K562 (cell line): ENCODE results near the gene SGSM2. TPM values are rescaled to one million over a fixed set of nuclear protein-coding genes. Genes with fewer than 3 reads are reported as not detected.
A peak's percentile ranks its signal among the peaks of the same experiment; 100 is the strongest.

Source experiments
- ATAC-seq: fragments of 200-7000 bp; cut with Tn5 transposase; 3 replicates; pipeline ENCODE4 v1.9.1; 2020; ENCODE audit warnings: moderate library complexity
- BruUV-seq: library from RNA; stranded (reverse); fragments of 400-500 nt; replicated peaks from 2 replicates; lab custom pipeline; 2021; lab: Mats Ljungman, UMichigan
- CTCF ChIA-PET: fragments of 300-600 bp; formaldehyde crosslinking; extraction: SDS; loops from one replicate; lab custom pipeline; 2021; ENCODE audit warnings: low intra/inter-chr PET ratio; lab: Yijun Ruan, JAX
- POLR2A ChIA-PET: fragments of 300-600, 350-650 bp; sonication (Branson Sonifier 250); formaldehyde crosslinking; extraction: SDS; loops from one replicate; lab custom pipeline; 2021; ENCODE audit warnings: antibody characterized with exemption, inconsistent platforms; lab: Yijun Ruan, JAX
- DNase-seq, 4 experiments: peaks; one replicate each; pipeline versions ENCODE4 v3.0.0 to v3.0.0-alpha.2; 2011 to 2018; ENCODE audit warnings: low spot score in 3 of 4, mixed read lengths in 3 of 4; ENCODE audit errors: extremely low read depth in 1 of 4
- FAIRE-seq: peaks from 2 replicates; lab custom pipeline; 2011; peaks lifted over from hg19 to GRCh38; lab: Jason Lieb, UNC
- H2AFZ ChIP-seq: 2 replicates; pipeline ENCODE4 v1.6.0; 2011; ENCODE audit warnings: low read depth, low read length, control low read depth, inconsistent platforms
- H3K27ac ChIP-seq: fragments of 200-600 bp; 3 replicates; pipeline ENCODE4 v1.8.0; 2011; ENCODE audit warnings: low read depth, mild to moderate bottlenecking, control low read depth, inconsistent platforms, low read length, moderate library complexity, mixed read lengths; ENCODE audit errors: extremely low read depth
- H3K27me3 ChIP-seq, 2 experiments: fragments of 300-600 bp in 1 of 2; 2 replicates in 1 of 2; 3 replicates in 1 of 2; pipeline versions ENCODE4 v1.6.0 to v1.8.0; 2011; ENCODE audit warnings: inconsistent platforms in 2 of 2, low read length in 2 of 2, mild to moderate bottlenecking in 1 of 2, mixed read lengths in 1 of 2, moderate library complexity in 1 of 2; ENCODE audit not compliant: control insufficient read depth in 2 of 2, insufficient read depth in 2 of 2
- H3K36me3 ChIP-seq: fragments of 300-600 bp; 3 replicates; pipeline ENCODE4 v1.8.0; 2011; ENCODE audit warnings: mild to moderate bottlenecking, low read length, inconsistent platforms; ENCODE audit not compliant: control insufficient read depth, insufficient read depth
- H3K4me1 ChIP-seq, 2 experiments: fragments of 200-600 bp in 1 of 2; replicated peaks in 1 of 2; 2 replicates in 1 of 2; 3 replicates in 1 of 2; pipeline versions ENCODE4 v1.5.1 to v1.8.0; 2011; ENCODE audit warnings: inconsistent platforms in 2 of 2, low read length in 2 of 2, mild to moderate bottlenecking in 1 of 2, mixed read lengths in 1 of 2, moderate library complexity in 1 of 2; ENCODE audit not compliant: control insufficient read depth in 2 of 2, insufficient read depth in 2 of 2
- H3K4me2 ChIP-seq: 2 replicates; pipeline ENCODE4 v1.6.1; 2011; ENCODE audit warnings: low read length, control low read depth, inconsistent platforms, mixed read lengths; ENCODE audit not compliant: insufficient read depth
- H3K4me3 ChIP-seq: fragments of 200-600 bp; sonication (generic), shearing (Covaris generic); 2 replicates; pipeline ENCODE4 v1.5.1; 2016; ENCODE audit warnings: control low read depth, inconsistent platforms
- H3K79me2 ChIP-seq: fragments of 200-600 bp; 3 replicates; pipeline ENCODE4 v1.8.0; 2011; ENCODE audit warnings: low read length, inconsistent platforms; ENCODE audit not compliant: control insufficient read depth, insufficient read depth
- H3K9ac ChIP-seq, 2 experiments: 2 replicates each; pipeline versions ENCODE4 v1.6.0 to v1.6.1; 2011; ENCODE audit warnings: low read depth in 2 of 2, low read length in 2 of 2, control low read depth in 1 of 2, inconsistent platforms in 1 of 2, mild to moderate bottlenecking in 1 of 2, mixed read lengths in 1 of 2; ENCODE audit not compliant: insufficient read depth in 1 of 2
- H3K9me1 ChIP-seq: one replicate; pipeline ENCODE4 v1.6.0; 2011; ENCODE audit warnings: inconsistent platforms, mild to moderate bottlenecking, low read length, moderate library complexity; ENCODE audit not compliant: control insufficient read depth, insufficient read depth
- H3K9me3 ChIP-seq: replicated peaks from 2 replicates; pipeline ENCODE4 v1.5.1; 2011; ENCODE audit warnings: low read depth, low read length, inconsistent platforms; ENCODE audit not compliant: control insufficient read depth, insufficient read depth
- H4K20me1 ChIP-seq: replicated peaks from 2 replicates; pipeline ENCODE4 v1.6.1; 2011; ENCODE audit warnings: low read length, inconsistent platforms, mixed read lengths; ENCODE audit not compliant: control insufficient read depth, insufficient read depth
- CBFB ChIP-seq: sonication (generic); formaldehyde crosslinking; IDR thresholded peaks from 2 replicates; pipeline ENCODE4 v1.4.0; 2020; ENCODE audit warnings: mild to moderate bottlenecking, missing genetic modification reagents
- KLF13 ChIP-seq: fragments of 450-650 bp; IDR thresholded peaks from 2 replicates; pipeline ENCODE4 v1.6.1; 2016; ENCODE audit warnings: missing genetic modification characterization, low read depth, mild to moderate bottlenecking, missing compliant biosample characterization, moderate library complexity, borderline replicate concordance
- SAFB ChIP-seq: fragments of 200-400 bp; formaldehyde crosslinking; IDR thresholded peaks from 2 replicates; pipeline ENCODE4 v1.6.1; 2017; ENCODE audit warnings: low read depth, low read length, borderline replicate concordance
- ZFPM2 ChIP-seq: fragments of 250-450 bp; sonication (Bioruptor Pico); IDR thresholded peaks from 2 replicates; pipeline ENCODE4 v1.5.1; 2022; ENCODE audit warnings: mild to moderate bottlenecking
- ZNF146 ChIP-seq: IDR thresholded peaks from one replicate; pipeline ENCODE4 v1.6.1; 2018; ENCODE audit warnings: missing compliant biosample characterization; ENCODE audit not compliant: unreplicated experiment
- ZNF778 ChIP-seq: fragments of 450-650 bp; formaldehyde crosslinking; IDR thresholded peaks from 2 replicates; pipeline ENCODE4 v1.4.0; 2020; ENCODE audit warnings: mild to moderate bottlenecking, moderate library complexity
- WGBS: fragments of 100-300 bp; shearing (Covaris generic); methylation state at CpG from one replicate; pipeline ENCODE4 v1.1.6; 2016; ENCODE audit warnings: low coverage, mixed read lengths; ENCODE audit not compliant: insufficient coverage; ENCODE audit errors: missing lambda C conversion rate; 5-methylcytosine and 5-hydroxymethylcytosine counted together
- in situ Hi-C: fragments of 300-500 bp; cut with MboI; formaldehyde crosslinking; loops from 4 replicates; pipeline ENCODE4 v1.15.0; 2018; ENCODE audit warnings: inconsistent platforms, mixed read lengths
- intact Hi-C: fragments of 100-400 bp; cut with micrococcal nuclease; formaldehyde crosslinking; loops from 2 replicates; pipeline ENCODE4 v1.14.2; 2022
- polyA plus RNA-seq, 8 experiments: library from polyadenylated mRNA; depleted of rRNA in 4 of 8; stranded (reverse) in 5 of 8; unstranded in 3 of 8; fragments of >200 nt; fragmentation: Nextera tagmentation in 2 of 8; fragmentation: Illumina TruSeq in 1 of 8; extraction: Ambion mirVana in 2 of 8; extraction: Trizol in 1 of 8; gene quantifications; 2 replicates each; pipeline versions ENCODE4 v1.2.1 to v1.2.3, GENCODE V29; 2011 to 2014; ENCODE audit warnings: inconsistent platforms in 1 of 8, missing spikeins in 1 of 8
- total RNA-seq, 7 experiments: library from RNA; depleted of rRNA in 6 of 7; stranded (reverse); fragments of >200 nt in 6 of 7; fragmentation: Illumina TruSeq in 2 of 7; extraction: Trizol in 2 of 7; gene quantifications; 2 replicates each; pipeline versions ENCODE4 v1.2.1 to v1.2.3, GENCODE V29; 2011 to 2021; ENCODE audit warnings: low replicate concordance in 1 of 7

SGSM2 gene
- total and polyA plus RNA-seq, 9 of the 15 experiments (the other 6 are each of a cell fraction or from before 2014, with no cell fraction given): 0.20 to 26.3 (median 14.8) TPM

DNA sequence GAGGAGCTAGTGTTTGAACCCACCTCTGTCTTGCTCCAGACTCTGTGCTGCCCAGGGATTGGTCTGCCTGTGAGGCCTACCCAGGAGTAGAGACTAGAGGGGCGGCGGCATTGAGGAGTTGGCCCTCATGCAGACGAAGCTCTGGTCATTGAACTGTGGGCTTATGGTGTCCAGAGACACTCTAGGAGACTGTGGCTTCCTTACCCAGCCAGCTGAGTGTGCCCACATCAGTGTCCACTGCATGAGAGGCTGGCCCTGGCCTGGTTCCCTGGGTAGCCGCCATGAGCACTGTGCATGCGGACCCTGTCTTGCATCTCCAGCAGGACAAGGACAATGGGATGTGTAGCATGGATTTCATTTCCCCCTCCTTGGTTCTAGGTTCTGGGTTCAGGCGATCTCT, 14.0 kb downstream of the SGSM2 start (continued):
- no peak for TF ChIP-seq SAFB

DNA sequence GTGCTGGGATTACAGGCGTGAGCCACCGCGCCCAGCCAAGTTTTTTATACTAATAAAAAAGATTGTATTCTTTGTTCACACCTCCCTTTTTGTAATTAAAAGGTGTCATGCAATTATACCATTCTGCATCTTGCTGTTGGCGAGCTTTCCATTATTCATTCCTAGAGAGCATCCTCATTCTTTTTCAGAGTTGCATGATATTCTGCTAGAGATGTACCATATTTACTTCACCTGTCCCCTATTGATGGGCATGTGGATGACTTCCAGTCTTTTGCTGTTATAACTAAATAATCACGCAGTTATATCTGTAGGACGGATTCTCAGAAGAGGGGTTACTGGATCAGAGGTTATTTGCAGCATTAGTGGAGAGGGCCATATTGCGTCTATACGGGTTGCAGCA, 17.0 kb downstream of the SGSM2 start:
- no peak for DNase-seq
- no peak for FAIRE-seq
- CTCF ChIA-PET: no interaction called here
- no peaks in the 10 kb centered on the region for H3K79me2 ChIP-seq
- H3K9me1 ChIP-seq: no peaks in the 10 kb centered on the region
- intact Hi-C loops (loop anchor here (5.0 kb wide), 1 partner anchor 302 kb away; no protein-coding TSS in a partner anchor), in situ Hi-C loops (no loop called here)
- H3K9ac ChIP-seq: no peak overlapping the region
- no peak overlapping the region for H3K4me2 ChIP-seq
- no peak overlapping the region for H2AFZ ChIP-seq
- WGBS: 63% methylated on average over 8 of the region's 8 CpGs
- BruUV-seq: no TSS peak
- TF ChIP-seq ZNF778 (no peak), KLF13 (no peak), CBFB (CRISPR knock-in tag) (no peak)
- H4K20me1 ChIP-seq: no peaks in the 10 kb centered on the region
- H3K27ac ChIP-seq: no peak overlapping the region
- ATAC-seq: no peak
- POLR2A ChIA-PET: interaction anchor here (0.5 to 1.0 kb wide), 2 partner anchors 37 to 62 kb away, joined by 3 read pairs; no protein-coding TSS in a partner anchor
- H3K36me3 ChIP-seq: no peaks in the 10 kb centered on the region
- no peaks in the 10 kb centered on the region for H3K27me3 ChIP-seq
- H3K9me3 ChIP-seq: no peaks in the 10 kb centered on the region
- H3K4me1 ChIP-seq: peaks cover 3 to 13% of the 10 kb centered on the region in 2 experiments; a peak in 4 of 5 replicates
- H3K4me3 ChIP-seq: no peak overlapping the region

DNA sequence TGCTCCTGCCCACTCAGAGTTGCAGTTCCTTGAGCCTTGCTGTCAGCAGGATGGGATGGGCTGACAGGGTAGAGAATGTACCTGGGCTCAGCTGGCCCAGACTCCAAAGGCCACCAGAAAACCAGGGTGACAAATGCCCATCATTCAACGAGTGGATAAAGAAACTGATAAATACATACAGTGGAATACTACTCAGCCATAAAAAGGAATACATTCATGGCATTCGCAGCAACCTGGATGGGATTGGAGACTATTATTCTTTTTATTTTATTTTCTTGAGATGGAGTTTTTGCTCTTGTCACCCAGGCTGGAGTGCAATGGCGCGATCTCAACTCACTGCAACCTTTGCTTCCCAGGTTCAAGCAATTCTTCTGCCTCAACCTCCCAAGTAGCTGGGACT, 19.9 kb downstream of the SGSM2 start:
- H2AFZ ChIP-seq: no peak overlapping the region
- no peak overlapping the region for H3K9ac ChIP-seq
- 78% methylated on average over 4 of the region's 4 CpGs for WGBS
- DNase-seq: no peak
- peaks cover 8 to 18% of the 10 kb centered on the region in 2 experiments; a peak in 4 of 5 replicates for H3K4me1 ChIP-seq
- intact Hi-C loops: no loop called here
- no peaks in the 10 kb centered on the region; the same call in 1 of the 2 replicates for H4K20me1 ChIP-seq
- no TSS peak for BruUV-seq
- ChIA-PET POLR2A (no interaction called here), CTCF (no interaction called here)
- no peaks in the 10 kb centered on the region for H3K36me3 ChIP-seq
- H3K4me2 ChIP-seq: no peak overlapping the region
- FAIRE-seq: no peak
- H3K27me3 ChIP-seq: no peaks in the 10 kb centered on the region
- ATAC-seq: no peak
- H3K9me3 ChIP-seq: no peaks in the 10 kb centered on the region
- no peak for TF ChIP-seq ZFPM2 (CRISPR knock-in tag)
- peak; percentile 67 for TF ChIP-seq ZNF146
- in situ Hi-C loops: no loop called here
- H3K27ac ChIP-seq: no peak overlapping the region
- no peaks in the 10 kb centered on the region for H3K9me1 ChIP-seq
- H3K79me2 ChIP-seq: no peaks in the 10 kb centered on the region
- no peak overlapping the region for H3K4me3 ChIP-seq
